Measurements from ENCODE around the gene SELENOO.
A peak's percentile ranks its signal among the peaks of the same experiment; 100 is the strongest.

SELENOO gene

DNA sequence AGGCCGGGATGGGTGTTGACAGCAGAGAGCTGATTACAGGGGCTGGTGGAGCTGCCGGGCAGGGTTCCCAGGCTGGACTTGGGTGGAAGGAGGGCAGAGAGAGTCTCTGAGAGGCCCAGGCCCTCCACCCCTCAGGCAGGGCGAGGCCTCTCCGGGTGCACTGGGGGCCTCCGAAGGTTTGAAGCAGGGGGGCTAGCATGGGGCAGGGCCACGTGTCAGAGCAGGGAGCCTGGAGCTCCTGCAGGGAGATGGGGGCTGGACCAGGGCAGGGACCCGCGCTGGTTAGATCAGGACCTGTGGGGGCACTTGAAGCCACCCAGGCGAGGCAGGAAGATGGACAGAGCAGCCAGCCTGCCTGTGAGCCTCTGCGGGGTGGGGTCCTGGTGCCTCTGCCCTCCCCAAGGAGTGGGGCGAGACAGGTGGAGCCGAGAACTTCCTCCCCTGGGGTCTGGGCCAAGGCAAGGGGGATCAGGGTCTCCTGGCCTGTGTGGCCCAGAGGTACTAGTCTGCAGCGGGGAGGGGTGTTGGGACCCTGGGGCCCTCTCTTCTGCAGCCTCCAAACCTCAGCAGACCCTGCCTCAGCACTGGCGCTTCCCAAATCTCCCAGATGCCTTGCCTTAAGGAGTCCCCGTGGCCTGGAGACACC is 29.4 kb upstream of the SELENOO start:
- no peak for FAIRE-seq
- TF ChIP-seq SPI1 (IDR thresholded peaks at IDR 0.05; ENCODE audit: low read depth, low read length): no peak
- no peak for TF ChIP-seq POLR2A (IDR thresholded peaks at IDR 0.05; ENCODE audit: low read depth, low read length)
- no peak for TF ChIP-seq TAF1 (IDR thresholded peaks at IDR 0.05; ENCODE audit: low read depth, low read length)
- TF ChIP-seq PAX5 (IDR thresholded peaks at IDR 0.05; ENCODE audit: insufficient read depth, low read length, severe bottlenecking): no peak
- no peak for TF ChIP-seq POU2F2 (IDR thresholded peaks at IDR 0.05; ENCODE audit: low read depth, low read length)
- no peak for TF ChIP-seq POLR2AphosphoS5 (IDR thresholded peaks at IDR 0.05; ENCODE audit: low read depth, low read length)
- no peak for DNase-seq (ENCODE audit: insufficient read length, low spot score)

DNA sequence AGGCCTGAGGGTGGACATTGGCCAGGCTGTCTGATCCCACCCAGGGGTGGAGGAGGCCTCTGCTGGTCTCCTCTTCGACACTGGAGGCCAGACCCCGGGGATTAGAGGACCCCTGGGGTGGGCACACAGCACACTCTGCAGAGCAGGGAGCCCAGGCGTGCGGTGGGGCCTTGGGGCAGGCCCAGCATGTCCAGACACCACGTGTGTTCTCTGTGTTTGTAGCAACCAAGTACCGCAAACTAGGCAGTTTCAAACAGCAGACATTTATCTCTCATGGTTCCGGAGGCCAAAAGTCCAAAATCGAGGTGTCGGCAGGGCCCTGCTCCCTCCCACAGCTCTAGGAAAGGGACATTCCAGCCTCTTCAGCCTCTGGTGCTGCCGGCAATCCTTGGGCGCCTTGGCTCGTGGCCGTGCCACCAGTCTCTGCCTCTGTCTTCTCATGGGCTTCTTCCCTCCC is 28.8 kb upstream of the SELENOO start:
- no peak for FAIRE-seq
- no peak for TF ChIP-seq POLR2A (IDR thresholded peaks at IDR 0.05; ENCODE audit: low read depth, low read length)
- TF ChIP-seq SPI1 (IDR thresholded peaks at IDR 0.05; ENCODE audit: low read depth, low read length): no peak
- no peak for TF ChIP-seq POLR2AphosphoS5 (IDR thresholded peaks at IDR 0.05; ENCODE audit: low read depth, low read length)
- no peak for TF ChIP-seq PAX5 (IDR thresholded peaks at IDR 0.05; ENCODE audit: insufficient read depth, low read length, severe bottlenecking)
- no peak for TF ChIP-seq POU2F2 (IDR thresholded peaks at IDR 0.05; ENCODE audit: low read depth, low read length)
- no peak for TF ChIP-seq TAF1 (IDR thresholded peaks at IDR 0.05; ENCODE audit: low read depth, low read length)
- DNase-seq (ENCODE audit: insufficient read length, low spot score): no peak

DNA sequence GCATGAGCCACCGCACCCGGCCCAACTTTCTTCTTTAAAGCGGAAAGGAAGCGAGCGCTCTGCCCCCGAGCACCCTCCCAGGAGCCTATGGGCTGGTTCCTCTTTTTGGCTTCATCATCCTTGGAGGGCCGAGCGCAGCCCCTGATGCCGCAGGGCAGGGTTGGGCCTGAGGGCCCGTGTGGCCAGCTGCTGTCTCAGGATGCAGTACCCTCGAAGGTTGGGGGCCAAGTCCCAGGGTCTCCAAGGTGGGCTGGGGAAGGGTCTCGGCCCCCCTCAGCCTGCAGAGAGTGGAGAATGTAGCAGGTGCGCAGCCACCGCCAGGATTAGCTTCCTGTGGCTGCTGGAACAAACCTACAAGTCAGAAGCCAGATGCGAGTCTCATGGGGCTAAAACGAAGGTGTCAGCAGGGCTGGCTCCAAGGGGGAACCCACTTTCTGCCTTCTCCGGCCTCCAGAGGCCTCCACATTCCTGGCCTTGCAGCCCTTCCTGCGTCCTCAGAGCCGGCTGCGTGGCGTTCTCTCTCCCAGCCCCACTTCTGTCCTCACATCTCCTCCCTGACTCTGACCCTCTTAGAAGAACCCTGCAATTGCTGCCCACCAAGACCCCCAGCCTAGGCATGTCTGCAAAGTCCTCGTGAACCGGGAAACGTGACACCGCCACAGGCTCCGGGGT is 27.4 kb upstream of the SELENOO start:
- no peak for DNase-seq (ENCODE audit: insufficient read length, low spot score)

DNA sequence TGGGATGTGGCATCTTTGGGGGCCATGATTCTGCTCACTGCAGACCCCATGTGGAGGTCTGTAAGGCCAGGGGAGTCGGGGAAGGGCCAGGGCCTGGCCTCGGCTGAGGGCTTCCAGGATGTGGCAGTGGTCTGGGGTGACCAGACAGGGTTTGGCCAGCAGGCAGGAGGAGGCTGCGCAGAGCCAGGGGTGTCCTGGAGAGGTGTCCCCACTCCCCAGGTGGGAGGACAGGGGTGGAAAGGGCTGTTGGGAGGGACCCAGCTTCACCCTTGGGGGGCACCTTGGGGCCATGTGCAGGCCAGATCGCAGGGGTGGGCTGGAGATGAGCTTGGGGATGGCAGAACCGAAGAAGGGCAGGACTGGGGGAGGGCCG is 26.8 kb upstream of the SELENOO start:
- DNase-seq (ENCODE audit: insufficient read length, low spot score) (no peak), FAIRE-seq (no peak)
- TF ChIP-seq POLR2AphosphoS5 (IDR thresholded peaks at IDR 0.05; ENCODE audit: low read depth, low read length) (no peak), PAX5 (IDR thresholded peaks at IDR 0.05; ENCODE audit: insufficient read depth, low read length, severe bottlenecking) (no peak), TAF1 (IDR thresholded peaks at IDR 0.05; ENCODE audit: low read depth, low read length) (no peak), SPI1 (IDR thresholded peaks at IDR 0.05; ENCODE audit: low read depth, low read length) (no peak), POU2F2 (IDR thresholded peaks at IDR 0.05; ENCODE audit: low read depth, low read length) (no peak), POLR2A (IDR thresholded peaks at IDR 0.05; ENCODE audit: low read depth, low read length) (no peak)

More for the DNA sequence above, 27.4 kb upstream of the SELENOO start:
- FAIRE-seq: peak; percentile 71
- peak; percentile 88 for TF ChIP-seq SPI1 (IDR thresholded peaks at IDR 0.05; ENCODE audit: low read depth, low read length)
- TF ChIP-seq TAF1 (IDR thresholded peaks at IDR 0.05; ENCODE audit: low read depth, low read length): no peak

DNA sequence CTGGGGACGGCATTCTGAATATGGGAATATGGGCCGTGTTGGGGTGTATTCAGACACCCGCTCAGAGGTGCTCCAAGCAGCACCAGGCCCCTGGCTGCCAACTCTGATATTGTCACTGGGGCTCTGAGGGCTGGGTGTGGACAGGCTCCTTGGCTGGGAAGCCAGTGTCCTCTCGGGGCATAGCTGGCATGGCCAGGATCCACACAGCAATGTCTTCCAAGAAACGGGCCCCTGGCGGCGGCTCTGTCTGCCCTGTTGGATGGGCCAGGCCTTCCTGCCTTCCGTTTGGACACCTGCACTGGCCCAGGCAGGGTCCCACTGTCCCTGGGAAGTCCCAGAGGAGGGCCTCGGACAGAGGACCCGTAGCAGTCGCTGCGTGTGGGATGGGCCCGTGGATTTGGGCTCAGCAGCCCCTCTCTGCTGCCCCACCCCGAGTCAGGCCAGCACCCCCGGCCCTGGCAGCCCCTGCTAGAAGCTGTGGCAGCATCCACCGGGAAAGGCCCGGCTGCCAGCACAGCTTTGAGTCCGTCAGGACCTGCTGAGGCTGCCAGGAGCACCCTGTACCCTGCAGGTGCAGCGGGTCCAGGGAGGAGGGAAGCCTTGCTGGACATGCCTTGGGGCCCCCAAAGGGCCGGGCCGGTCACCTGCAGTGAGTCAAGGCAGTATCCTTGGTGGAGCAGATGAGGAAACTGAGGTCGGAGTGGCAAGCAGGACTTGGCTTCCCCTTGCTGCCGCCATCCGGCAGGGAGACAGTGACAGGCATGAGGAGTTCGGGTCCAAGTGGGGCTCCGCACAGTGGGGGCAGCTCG is 26.2 kb upstream of the SELENOO start:
- no peak for DNase-seq (ENCODE audit: insufficient read length, low spot score)
- TF ChIP-seq SPI1 (IDR thresholded peaks at IDR 0.05; ENCODE audit: low read depth, low read length) (no peak), POU2F2 (IDR thresholded peaks at IDR 0.05; ENCODE audit: low read depth, low read length) (no peak), PAX5 (IDR thresholded peaks at IDR 0.05; ENCODE audit: insufficient read depth, low read length, severe bottlenecking) (no peak), TAF1 (IDR thresholded peaks at IDR 0.05; ENCODE audit: low read depth, low read length) (no peak), POLR2AphosphoS5 (IDR thresholded peaks at IDR 0.05; ENCODE audit: low read depth, low read length) (no peak), POLR2A (IDR thresholded peaks at IDR 0.05; ENCODE audit: low read depth, low read length) (no peak)
- no peak for FAIRE-seq

DNA sequence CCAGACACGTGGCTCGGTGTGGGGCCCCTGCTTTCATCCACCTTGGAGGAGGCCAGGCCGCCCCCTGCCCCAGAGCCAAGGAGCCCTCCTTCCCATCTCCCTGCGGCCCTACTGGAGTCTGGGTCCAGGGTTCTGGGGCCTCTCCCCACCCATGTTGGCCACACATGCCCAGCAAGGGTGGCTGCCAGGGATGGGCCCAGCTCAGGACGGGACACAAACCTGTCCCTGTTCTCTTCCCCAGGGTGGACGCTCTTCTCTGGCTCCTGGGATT is 25.7 kb upstream of the SELENOO start:
- no peak for FAIRE-seq
- TF ChIP-seq POLR2A (IDR thresholded peaks at IDR 0.05; ENCODE audit: low read depth, low read length) (no peak), POLR2AphosphoS5 (IDR thresholded peaks at IDR 0.05; ENCODE audit: low read depth, low read length) (no peak), SPI1 (IDR thresholded peaks at IDR 0.05; ENCODE audit: low read depth, low read length) (no peak), TAF1 (IDR thresholded peaks at IDR 0.05; ENCODE audit: low read depth, low read length) (no peak), PAX5 (IDR thresholded peaks at IDR 0.05; ENCODE audit: insufficient read depth, low read length, severe bottlenecking) (no peak), POU2F2 (IDR thresholded peaks at IDR 0.05; ENCODE audit: low read depth, low read length) (no peak)

DNA sequence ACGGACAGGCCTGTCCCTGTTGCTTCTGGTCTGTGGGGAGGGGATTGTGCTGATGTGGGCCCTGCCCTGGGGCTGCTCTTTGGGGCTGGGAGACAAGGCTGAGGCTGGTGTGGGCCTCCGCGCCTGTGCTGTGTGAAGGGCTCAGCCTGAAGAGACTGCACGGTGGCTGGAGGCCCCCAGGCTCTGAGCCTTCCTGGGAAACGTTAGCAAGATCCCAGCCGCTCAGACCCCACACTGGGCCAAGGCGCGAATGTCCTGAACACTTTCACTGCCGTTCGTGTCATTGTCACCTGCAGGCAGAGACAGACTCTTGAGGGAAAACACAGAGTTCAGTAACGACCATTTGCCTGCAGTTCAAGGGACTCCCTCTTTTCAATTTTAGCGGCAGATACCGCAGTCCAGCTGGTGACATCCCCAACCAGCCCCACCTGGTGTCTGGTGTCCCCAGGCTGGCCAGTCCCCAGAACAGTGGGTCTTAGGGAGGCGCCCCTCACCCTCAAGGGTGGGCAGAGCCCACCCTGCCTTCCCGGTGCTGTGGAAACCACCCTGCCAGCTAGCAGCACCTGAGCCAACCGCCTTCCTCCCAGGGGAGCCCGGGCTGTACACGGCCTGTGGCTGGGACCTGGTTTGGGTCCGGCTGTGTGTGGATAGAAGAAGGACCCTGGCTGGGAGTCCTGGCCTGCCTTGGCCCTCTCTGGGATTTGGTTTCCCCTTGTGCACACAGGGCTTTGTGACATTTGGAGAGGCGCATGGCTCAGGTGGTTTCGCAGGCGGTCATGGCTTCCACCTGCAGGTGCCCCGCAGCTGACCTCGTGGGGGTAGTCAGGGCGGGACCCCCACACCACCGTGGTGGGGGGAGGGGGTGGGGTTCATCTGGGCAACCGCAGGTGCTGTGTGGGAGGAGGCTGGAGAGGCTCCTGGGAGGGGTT is 24.6 kb upstream of the SELENOO start:
- DNase-seq (ENCODE audit: insufficient read length, low spot score) (no peak), FAIRE-seq (no peak)
- TF ChIP-seq TAF1 (IDR thresholded peaks at IDR 0.05; ENCODE audit: low read depth, low read length) (no peak), PAX5 (IDR thresholded peaks at IDR 0.05; ENCODE audit: insufficient read depth, low read length, severe bottlenecking) (no peak), POU2F2 (IDR thresholded peaks at IDR 0.05; ENCODE audit: low read depth, low read length) (no peak), SPI1 (IDR thresholded peaks at IDR 0.05; ENCODE audit: low read depth, low read length) (no peak), POLR2AphosphoS5 (IDR thresholded peaks at IDR 0.05; ENCODE audit: low read depth, low read length) (no peak), POLR2A (IDR thresholded peaks at IDR 0.05; ENCODE audit: low read depth, low read length) (no peak)

More for the DNA sequence above, 25.7 kb upstream of the SELENOO start:
- DNase-seq (ENCODE audit: insufficient read length, low spot score): no peak

DNA sequence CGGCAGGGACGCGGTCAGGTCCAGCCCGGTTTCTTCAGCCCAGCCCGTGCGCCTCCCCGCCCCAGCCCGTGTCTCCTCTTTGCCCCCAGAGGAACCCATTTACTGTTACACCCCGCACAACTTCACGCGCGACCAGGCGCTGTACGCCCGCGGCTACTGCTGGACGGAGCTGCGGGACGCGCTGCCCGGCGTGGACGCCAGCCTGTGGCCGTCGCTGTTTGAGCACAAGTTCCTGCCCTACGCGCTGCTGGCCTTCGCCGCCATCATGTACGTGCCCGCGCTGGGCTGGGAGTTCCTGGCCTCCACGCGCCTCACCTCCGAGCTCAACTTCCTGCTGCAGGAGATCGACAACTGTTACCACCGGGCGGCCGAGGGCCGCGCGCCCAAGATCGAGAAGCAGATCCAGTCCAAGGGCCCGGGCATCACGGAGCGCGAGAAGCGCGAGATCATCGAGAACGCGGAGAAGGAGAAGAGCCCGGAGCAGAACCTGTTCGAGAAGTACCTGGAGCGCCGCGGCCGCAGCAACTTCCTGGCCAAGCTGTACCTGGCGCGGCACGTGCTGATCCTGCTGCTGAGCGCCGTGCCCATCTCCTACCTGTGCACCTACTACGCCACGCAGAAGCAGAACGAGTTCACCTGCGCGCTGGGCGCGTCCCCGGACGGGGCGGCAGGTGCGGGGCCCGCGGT is 23.8 kb upstream of the SELENOO start:
- no peak for TF ChIP-seq POU2F2 (IDR thresholded peaks at IDR 0.05; ENCODE audit: low read depth, low read length)
- TF ChIP-seq TAF1 (IDR thresholded peaks at IDR 0.05; ENCODE audit: low read depth, low read length): no peak
- TF ChIP-seq POLR2A (IDR thresholded peaks at IDR 0.05; ENCODE audit: low read depth, low read length): no peak
- TF ChIP-seq SPI1 (IDR thresholded peaks at IDR 0.05; ENCODE audit: low read depth, low read length): no peak
- TF ChIP-seq POLR2AphosphoS5 (IDR thresholded peaks at IDR 0.05; ENCODE audit: low read depth, low read length): no peak
- TF ChIP-seq PAX5 (IDR thresholded peaks at IDR 0.05; ENCODE audit: insufficient read depth, low read length, severe bottlenecking): no peak
- DNase-seq (ENCODE audit: insufficient read length, low spot score) (no peak), FAIRE-seq (no peak)
